Upper lobe of right lung (tissue), 1 donor: ENCODE data around the gene DNAJC1. TPM values are rescaled to one million over a fixed set of nuclear protein-coding genes. Genes with fewer than 3 reads are reported as not detected.
A peak's percentile ranks its signal among the peaks of the same experiment; 100 is the strongest.

Experiments
- ATAC-seq: fragments of 200-7000 bp; cut with Tn5 transposase; one replicate; pipeline ENCODE4 v1.9.1; 2020; ENCODE audit warnings: mild to moderate bottlenecking, moderate library complexity
- DNase-seq: peaks from one replicate; pipeline ENCODE4 v3.0.0-alpha.2; 2020
- H3K27ac ChIP-seq: fragments of 200-600 bp; one replicate; pipeline ENCODE4 v1.8.0; 2022
- H3K27me3 ChIP-seq: fragments of 200-600 bp; one replicate; pipeline ENCODE4 v1.8.0; 2022; ENCODE audit warnings: mild to moderate bottlenecking
- H3K36me3 ChIP-seq: fragments of 200-600 bp; one replicate; pipeline ENCODE4 v1.8.0; 2022
- H3K4me1 ChIP-seq: fragments of 200-600 bp; one replicate; pipeline ENCODE4 v1.8.0; 2022
- H3K4me3 ChIP-seq: fragments of 200-600 bp; one replicate; pipeline ENCODE4 v1.8.0; 2022; ENCODE audit warnings: mild to moderate bottlenecking
- H3K9me3 ChIP-seq: fragments of 200-600 bp; one replicate; pipeline ENCODE4 v1.8.0; 2022
- intact Hi-C: fragments of 100-400 bp; cut with DNase I; formaldehyde crosslinking; loops from one replicate; pipeline ENCODE4 v1.11.0; 2022
- total RNA-seq: library from RNA; stranded (reverse); fragmentation: NEBNext Ultra II Directional; extraction: Animal tissue kit (Norgen Biotek cat#: 25700); gene quantifications from one replicate; pipeline ENCODE4 v1.2.1, GENCODE V29; 2021
- TF ChIP-seq, protein P1 (sequence below): fragments of 200-600 bp; IDR thresholded peaks from one replicate; pipeline ENCODE4 v1.8.0; 2022; ENCODE audit warnings: antibody characterized with exemption
- donor health status: DM: no; HTN: yes; CAD: no; lungs with severe emphysema.

Gene DNAJC1
- total RNA-seq, 1 donor from 2014 or later: 32.7 TPM

DNA sequence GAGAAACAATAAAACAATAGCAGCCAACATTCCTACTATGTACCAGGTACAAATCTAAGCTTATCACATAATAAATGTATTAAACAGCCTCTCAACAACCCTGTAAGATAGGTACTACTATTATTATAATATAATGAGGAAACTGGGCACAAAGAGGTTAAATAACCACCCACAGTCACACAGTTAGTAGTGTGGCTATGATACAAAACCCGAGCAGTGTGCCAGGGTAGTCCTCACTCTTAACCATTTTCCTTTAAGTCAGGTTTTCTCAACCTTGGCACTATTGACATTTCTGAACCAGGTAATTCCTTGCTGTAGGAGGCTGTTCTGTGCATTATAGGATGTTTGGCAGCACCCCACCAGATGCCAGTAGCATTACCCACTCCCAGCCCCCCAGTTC is 48.8 kb downstream of the DNAJC1 start:
- Histone ChIP-seq H3K4me1 (no peaks in the 10 kb centered on the region), H3K27ac (no peak overlapping the region), H3K4me3 (no peak overlapping the region), H3K27me3 (no peaks in the 10 kb centered on the region), H3K36me3 (no peaks in the 10 kb centered on the region), H3K9me3 (no peaks in the 10 kb centered on the region)
- ATAC-seq (no peak), DNase-seq (no peak)
- TF ChIP-seq, protein P1, sequence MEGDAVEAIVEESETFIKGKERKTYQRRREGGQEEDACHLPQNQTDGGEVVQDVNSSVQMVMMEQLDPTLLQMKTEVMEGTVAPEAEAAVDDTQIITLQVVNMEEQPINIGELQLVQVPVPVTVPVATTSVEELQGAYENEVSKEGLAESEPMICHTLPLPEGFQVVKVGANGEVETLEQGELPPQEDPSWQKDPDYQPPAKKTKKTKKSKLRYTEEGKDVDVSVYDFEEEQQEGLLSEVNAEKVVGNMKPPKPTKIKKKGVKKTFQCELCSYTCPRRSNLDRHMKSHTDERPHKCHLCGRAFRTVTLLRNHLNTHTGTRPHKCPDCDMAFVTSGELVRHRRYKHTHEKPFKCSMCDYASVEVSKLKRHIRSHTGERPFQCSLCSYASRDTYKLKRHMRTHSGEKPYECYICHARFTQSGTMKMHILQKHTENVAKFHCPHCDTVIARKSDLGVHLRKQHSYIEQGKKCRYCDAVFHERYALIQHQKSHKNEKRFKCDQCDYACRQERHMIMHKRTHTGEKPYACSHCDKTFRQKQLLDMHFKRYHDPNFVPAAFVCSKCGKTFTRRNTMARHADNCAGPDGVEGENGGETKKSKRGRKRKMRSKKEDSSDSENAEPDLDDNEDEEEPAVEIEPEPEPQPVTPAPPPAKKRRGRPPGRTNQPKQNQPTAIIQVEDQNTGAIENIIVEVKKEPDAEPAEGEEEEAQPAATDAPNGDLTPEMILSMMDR: no peak
- intact Hi-C loops: no loop called here

DNA sequence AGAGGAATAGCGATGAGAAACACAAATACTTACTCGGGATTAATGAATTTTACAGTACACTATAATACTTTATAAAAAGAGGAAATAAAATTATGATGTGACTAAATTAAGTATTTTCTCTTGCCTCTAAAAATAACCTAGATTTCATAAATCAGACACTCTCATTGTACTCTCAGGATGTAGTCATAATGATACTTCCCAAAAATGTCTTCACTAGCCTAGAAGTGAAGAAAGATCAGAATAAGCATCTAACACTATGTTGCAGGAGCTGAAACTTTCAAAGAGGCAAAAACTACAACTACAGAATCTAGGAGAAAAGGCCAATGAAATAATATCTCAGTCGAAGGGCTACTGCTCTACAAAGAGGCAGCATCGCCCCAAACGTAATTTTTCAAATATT is 49.4 kb downstream of the DNAJC1 start:
- Histone ChIP-seq H3K4me1 (no peaks in the 10 kb centered on the region), H3K4me3 (no peak overlapping the region), H3K9me3 (no peaks in the 10 kb centered on the region), H3K27ac (no peak overlapping the region), H3K27me3 (no peaks in the 10 kb centered on the region), H3K36me3 (no peaks in the 10 kb centered on the region)
- TF ChIP-seq, protein P1: no peak
- peak; percentile 49 for ATAC-seq
- no peak for DNase-seq
- intact Hi-C loops: no loop called here

DNA sequence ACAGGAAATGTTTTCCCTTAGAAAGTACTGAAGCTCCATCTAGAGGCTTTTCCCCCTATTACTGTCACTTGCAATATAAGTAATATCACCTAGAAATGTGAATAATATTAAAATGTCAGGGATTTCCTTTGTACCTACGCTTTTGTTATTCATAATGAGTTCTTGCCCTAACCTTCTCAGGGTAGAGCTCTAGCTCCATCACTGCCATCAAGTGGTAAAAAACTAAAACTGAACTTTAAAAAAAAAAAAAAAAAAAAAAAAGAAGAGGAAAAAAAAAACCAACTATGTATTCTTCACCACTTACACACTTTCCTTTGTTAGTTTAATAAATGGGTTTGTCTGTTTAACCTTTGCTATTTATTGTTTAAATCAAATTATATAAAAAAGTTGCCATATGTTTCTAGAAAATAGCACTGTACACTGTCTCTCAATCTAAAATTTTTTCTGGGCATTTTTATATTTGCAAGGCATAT is 49.9 kb downstream of the DNAJC1 start:
- no peak overlapping the region for H3K27ac ChIP-seq
- no peaks in the 10 kb centered on the region for H3K36me3 ChIP-seq
- no peaks in the 10 kb centered on the region for H3K9me3 ChIP-seq
- DNase-seq (no peak), ATAC-seq (peak; percentile 52)
- H3K4me1 ChIP-seq: no peaks in the 10 kb centered on the region
- TF ChIP-seq, protein P1: peak; percentile 48
- H3K27me3 ChIP-seq: no peaks in the 10 kb centered on the region
- no peak overlapping the region for H3K4me3 ChIP-seq
- intact Hi-C loops: no loop called here

DNA sequence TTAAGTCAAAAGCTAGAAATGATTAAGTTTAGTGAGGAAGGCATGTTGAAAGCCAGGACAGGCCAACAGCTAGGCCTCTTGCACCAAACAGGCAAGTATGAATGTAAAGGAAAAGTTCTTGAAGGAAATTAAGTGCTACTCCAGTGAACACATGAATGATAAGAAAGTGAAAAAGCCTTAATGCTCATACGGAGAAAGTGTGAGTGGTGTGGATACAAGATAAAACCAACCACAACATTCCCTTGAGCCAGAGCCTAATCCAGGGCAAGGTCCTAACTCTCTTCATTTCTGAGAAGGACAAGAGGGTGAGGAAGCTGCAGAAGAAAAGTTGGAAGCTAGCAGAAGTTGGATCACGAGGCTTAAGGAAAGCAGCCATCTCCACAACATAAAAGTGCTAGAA is 53.0 kb downstream of the DNAJC1 start:
- ATAC-seq: no peak
- no peak overlapping the region for H3K4me3 ChIP-seq
- H3K36me3 ChIP-seq: no peaks in the 10 kb centered on the region
- H3K27me3 ChIP-seq: no peaks in the 10 kb centered on the region
- TF ChIP-seq, protein P1: no peak
- no peak for DNase-seq
- intact Hi-C loops: no loop called here
- H3K27ac ChIP-seq: no peak overlapping the region
- no peaks in the 10 kb centered on the region for H3K4me1 ChIP-seq
- H3K9me3 ChIP-seq: no peaks in the 10 kb centered on the region

DNA sequence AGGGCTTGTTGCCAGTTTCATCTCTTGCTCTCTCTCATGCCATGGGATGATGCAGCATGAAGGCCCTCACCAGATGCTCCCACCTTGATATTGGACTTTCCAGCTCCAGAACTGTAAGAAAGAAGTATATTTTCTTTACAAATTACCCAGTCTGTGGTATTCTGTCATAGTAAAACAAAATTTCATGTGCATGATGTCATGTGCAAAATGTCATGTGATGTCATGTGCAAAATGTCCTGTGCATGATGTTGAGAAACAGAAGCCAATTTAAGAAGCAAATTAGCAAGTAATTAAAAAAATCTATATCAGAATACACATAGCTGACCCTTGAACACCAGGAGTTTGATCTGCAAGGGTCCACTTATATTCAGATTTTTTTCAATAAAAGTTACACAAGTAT is 56.6 kb downstream of the DNAJC1 start:
- intact Hi-C loops: no loop called here
- ATAC-seq (no peak), DNase-seq (no peak)
- TF ChIP-seq, protein P1: no peak
- Histone ChIP-seq H3K36me3 (no peaks in the 10 kb centered on the region), H3K9me3 (no peaks in the 10 kb centered on the region), H3K4me1 (peaks cover 11% of the 10 kb centered on the region), H3K4me3 (no peak overlapping the region), H3K27me3 (no peaks in the 10 kb centered on the region), H3K27ac (no peak overlapping the region)
